GM12891 (cell line): ENCODE data around the gene BLOC1S6.

ENCODE experiments used
- DNase-seq: peaks from one replicate; pipeline ENCODE4 v3.0.0; 2011; ENCODE audit warnings: low spot score; ENCODE audit not compliant: insufficient read length
- FAIRE-seq: peaks from 2 replicates; lab custom pipeline; 2011; peaks lifted over from hg19 to GRCh38; lab: Jason Lieb, UNC
- PAX5 ChIP-seq: IDR thresholded peaks from 2 replicates; pipeline ENCODE4 v1.6.1; 2011; ENCODE audit warnings: low read length, moderate library complexity, mild to moderate bottlenecking; ENCODE audit not compliant: insufficient read depth, severe bottlenecking
- POLR2A ChIP-seq: IDR thresholded peaks from 2 replicates; pipeline ENCODE4 v1.6.1; 2011; ENCODE audit warnings: low read depth, low read length, control low read depth
- POLR2AphosphoS5 ChIP-seq: IDR thresholded peaks from 2 replicates; pipeline ENCODE4 v1.6.1; 2011; ENCODE audit warnings: low read depth, low read length, control low read depth
- POU2F2 ChIP-seq: IDR thresholded peaks from 2 replicates; pipeline ENCODE4 v1.6.1; 2011; ENCODE audit warnings: low read depth, mild to moderate bottlenecking, control low read depth, low read length, moderate library complexity
- SPI1 ChIP-seq: IDR thresholded peaks from 2 replicates; pipeline ENCODE4 v1.6.1; 2011; ENCODE audit warnings: low read depth, low read length, control low read depth
- TAF1 ChIP-seq: IDR thresholded peaks from 2 replicates; pipeline ENCODE4 v1.6.1; 2011; ENCODE audit warnings: low read depth, low read length, control low read depth

The BLOC1S6 gene

GRCh38 chr15:45611305-45611704, 24.1 kb downstream of the BLOC1S6 start:
- DNase-seq (no peak), FAIRE-seq (peak; percentile 56)
- TF ChIP-seq TAF1 = no peak
- TF ChIP-seq PAX5 = no peak

GRCh38 chr15:45612790-45613415, 25.7 kb downstream of the BLOC1S6 start:
- peak; percentile 59 for FAIRE-seq
- TF ChIP-seq POU2F2 = no peak
- no peak for TF ChIP-seq PAX5
- TF ChIP-seq POLR2AphosphoS5 = no peak
- no peak for TF ChIP-seq POLR2A
- no peak for TF ChIP-seq TAF1
- TF ChIP-seq SPI1 = no peak

DNA sequence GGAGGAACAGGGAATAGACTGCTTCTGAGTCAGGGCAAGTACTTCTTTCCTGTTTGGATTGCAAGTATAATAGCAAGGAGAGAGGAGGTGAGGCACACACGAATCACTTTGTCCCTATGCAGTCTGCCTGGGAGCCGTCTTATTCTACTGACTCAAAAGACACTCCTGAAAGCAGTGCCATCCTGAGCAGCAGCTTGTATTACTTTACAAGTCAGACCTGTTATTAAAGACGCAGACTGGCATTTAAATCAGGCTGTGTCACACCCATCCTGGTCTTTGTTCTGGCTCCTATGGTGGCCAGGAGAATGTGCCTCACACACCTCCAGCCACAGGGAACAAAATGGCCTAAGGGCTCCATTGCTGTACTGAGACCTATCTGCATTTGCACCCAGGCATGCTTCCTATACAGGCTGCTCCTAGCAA, 29.7 kb downstream of the BLOC1S6 start:
- no peak for FAIRE-seq
- no peak for DNase-seq
- TF ChIP-seq TAF1 (no peak), SPI1 (no peak), POU2F2 (no peak), PAX5 (no peak)

More at GRCh38 chr15:45612790-45613415, 25.7 kb downstream of the BLOC1S6 start:
- DNase-seq = no peak

DNA sequence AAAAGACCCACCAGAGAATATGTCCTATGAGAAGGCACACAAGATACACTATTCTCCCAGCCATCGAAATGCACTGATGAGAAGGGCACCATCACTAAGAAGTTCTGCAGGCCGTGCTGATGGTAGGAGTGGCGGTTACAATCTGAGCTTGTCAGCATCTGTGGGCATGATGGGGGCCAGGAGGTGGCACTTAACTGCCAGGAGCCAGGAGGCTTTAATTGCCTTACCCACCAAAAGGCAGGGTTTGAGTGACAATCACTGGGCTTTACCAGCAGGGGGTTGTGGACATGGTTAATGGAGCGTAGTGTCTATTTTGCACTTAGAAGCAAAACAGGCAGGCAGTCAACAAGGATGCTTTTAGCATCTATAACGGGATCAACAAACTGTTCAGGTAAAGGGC, 31.6 kb downstream of the BLOC1S6 start:
- no peak for TF ChIP-seq SPI1
- DNase-seq (no peak), FAIRE-seq (peak; percentile 71)

- FAIRE-seq = no peak
- TF ChIP-seq POLR2AphosphoS5 = no peak
- TF ChIP-seq PAX5 = no peak
- no peak for TF ChIP-seq TAF1
- no peak for TF ChIP-seq SPI1
- TF ChIP-seq POLR2A = no peak
- no peak for TF ChIP-seq POU2F2
Observed at GRCh38 chr15:45628136-45628535, 41.0 kb downstream of the BLOC1S6 start.

DNA sequence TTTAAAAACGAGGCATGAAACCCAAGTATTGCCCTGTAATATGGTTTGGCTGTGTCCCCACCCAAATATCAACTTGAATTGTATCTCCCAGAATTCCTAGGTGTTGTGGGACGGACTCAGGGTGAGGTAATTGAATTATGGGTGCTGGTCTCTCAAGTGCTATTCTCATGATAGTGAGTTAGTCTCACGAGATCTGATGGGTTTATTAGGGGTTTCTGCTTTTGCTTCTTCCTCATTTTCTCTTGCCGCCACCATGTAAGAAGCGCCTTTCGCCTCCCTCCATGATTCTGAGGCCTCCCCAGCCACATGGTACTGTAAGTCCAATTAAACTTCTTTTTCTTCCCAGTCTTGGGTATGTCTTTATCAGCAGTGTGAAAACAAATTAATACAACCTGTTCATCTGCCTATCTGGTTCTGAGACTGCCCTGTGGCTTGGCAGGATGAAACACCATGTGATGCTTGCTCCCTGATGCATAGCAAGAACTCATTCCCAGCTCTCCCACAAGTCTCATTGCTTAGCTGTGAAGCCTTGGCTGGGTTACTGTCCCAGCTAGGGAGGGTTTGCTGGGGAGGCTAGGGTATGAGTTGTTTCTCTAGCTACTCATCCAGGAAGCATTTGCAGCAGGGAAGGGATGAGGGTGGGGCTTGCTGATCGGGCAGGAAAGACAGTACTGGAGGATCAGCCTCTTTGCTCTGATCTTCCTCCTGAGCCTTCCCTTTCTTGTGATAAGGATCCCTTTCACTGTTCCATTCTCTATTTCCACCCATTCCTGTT, 43.9 kb downstream of the BLOC1S6 start:
- FAIRE-seq = peak; percentile 9
- TF ChIP-seq POLR2A (no peak), POLR2AphosphoS5 (no peak), TAF1 (no peak)
- no peak for DNase-seq

More at GRCh38 chr15:45628136-45628535, 41.0 kb downstream of the BLOC1S6 start:
- no peak for DNase-seq

- DNase-seq (no peak), FAIRE-seq (no peak)
- no peak for TF ChIP-seq PAX5
- TF ChIP-seq SPI1 = no peak
- no peak for TF ChIP-seq TAF1
- no peak for TF ChIP-seq POLR2A
- no peak for TF ChIP-seq POLR2AphosphoS5
- TF ChIP-seq POU2F2 = no peak
Observed at GRCh38 chr15:45631776-45632175, 44.6 kb downstream of the BLOC1S6 start.

DNA sequence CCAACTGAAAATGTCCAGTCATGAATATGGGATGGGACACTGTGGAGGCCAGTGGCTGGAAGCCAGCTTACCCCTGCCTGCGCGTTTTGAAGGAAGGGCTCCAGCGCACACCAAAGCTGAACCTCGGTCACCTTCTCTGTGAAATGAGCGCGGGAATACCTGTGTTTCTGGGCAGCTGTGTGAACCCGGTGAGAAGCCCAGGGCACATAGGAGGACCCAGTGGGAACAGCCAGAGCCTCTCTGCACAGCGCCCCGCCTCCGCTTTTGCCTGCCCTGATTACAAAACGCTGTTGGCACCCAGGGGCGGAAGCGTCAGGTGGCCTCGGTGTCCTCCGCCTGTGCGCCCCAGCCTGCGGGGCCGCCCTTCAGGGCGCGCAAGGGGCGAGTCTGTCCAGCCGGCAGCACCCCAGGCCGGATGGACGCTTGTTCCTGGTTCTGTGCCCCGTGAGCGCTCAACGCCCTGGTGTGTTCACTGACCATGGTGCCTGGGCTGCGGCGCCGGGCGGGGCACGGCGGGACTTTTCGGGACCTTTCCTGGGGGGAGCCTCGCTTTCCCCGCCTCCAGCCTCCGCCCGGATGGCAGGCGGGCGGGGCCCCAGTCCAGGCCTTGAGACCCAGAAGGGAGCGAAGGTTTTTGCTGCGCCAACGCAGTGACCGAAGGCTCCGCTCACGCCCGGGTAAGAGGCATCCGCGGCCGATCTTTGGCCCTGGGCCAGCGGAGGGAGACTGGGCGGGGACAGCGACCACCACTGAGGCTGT, 47.4 kb downstream of the BLOC1S6 start, which contains the start of gene SQOR:
Gene SQOR, plus strand, starts transcription at position 598 of the 759 bp plus-strand sequence. CDS start 23,895 bp downstream, outside the sequence.
- TF ChIP-seq POLR2AphosphoS5 = peak; percentile 40; the same call in 1 of the 2 replicates
- no peak for TF ChIP-seq POU2F2
- peak; percentile 37; the same call in 1 of the 2 replicates for TF ChIP-seq POLR2A
- no peak for TF ChIP-seq PAX5
- TF ChIP-seq SPI1 = no peak
- FAIRE-seq (peak; percentile 90), DNase-seq (peak; percentile 50)

GRCh38 chr15:45635191-45635638, 48.0 kb downstream of the BLOC1S6 start:
- no peak for TF ChIP-seq PAX5
- no peak for TF ChIP-seq TAF1
- TF ChIP-seq SPI1 = no peak
- DNase-seq = peak; percentile 37
- FAIRE-seq = peak; percentile 70

DNA sequence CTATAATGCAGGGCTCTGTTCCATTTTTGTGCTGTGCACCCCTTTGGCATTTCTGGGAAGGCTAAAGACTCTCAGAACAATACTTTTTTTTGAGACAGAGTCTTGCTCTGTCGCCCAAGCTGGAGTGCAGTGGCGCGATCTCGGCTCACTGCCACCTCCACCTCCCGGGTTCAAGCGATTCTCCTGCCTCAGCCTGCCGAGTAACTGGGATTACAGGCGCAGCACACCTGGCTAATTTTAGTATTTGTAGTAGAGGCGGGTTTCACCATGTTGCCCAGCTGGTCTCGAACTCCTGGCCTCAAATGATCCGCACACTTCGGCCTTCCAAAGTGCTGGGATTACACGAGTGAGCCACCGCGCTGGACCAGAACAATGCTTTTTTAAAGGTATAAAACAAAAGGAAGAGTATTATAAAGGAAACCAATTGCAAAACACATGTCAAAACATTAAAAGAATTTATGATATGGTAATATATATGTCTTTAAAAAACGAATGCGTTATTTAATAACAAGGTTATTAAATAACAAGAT, 48.6 kb downstream of the BLOC1S6 start:
- TF ChIP-seq POLR2AphosphoS5 = no peak
- no peak for TF ChIP-seq TAF1
- TF ChIP-seq POU2F2 = no peak
- TF ChIP-seq POLR2A = no peak
- TF ChIP-seq SPI1 = no peak
- no peak for TF ChIP-seq PAX5
- DNase-seq = no peak
- FAIRE-seq = no peak
